ENCODE results near the gene BRDT. TPM values are rescaled to one million over a fixed set of nuclear protein-coding genes. Genes with fewer than 3 reads are reported as not detected.

The BRDT gene
- total RNA-seq, 1 donor from 2014 or later: not detected

DNA sequence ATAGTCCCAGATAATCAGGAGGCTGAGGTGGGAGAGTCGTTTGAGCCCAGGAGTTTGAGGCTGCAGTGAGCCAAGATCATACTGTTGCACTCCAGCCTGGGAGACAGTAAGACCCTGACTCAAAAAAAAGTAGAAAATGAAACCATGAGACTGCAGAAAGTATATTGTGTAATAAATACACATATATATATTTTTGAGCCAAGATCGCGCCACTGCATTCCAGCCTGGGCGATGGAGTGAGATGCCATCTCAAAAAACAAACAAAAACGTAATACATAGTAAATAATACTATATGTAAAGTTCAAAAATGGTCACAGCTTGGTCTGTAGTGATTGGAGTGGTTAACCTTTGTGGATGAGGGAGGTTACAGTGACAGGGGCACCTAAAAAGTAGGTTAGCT is 9.7 kb downstream of the BRDT start:
- Histone ChIP-seq H3K27ac (ENCODE audit: low read depth, low read length) (no peak overlapping the region), H3K4me2 (ENCODE audit: low read length) (no peak overlapping the region), H3K9me3 (ENCODE audit: insufficient read depth, low read depth, low read length) (no peaks in the 10 kb centered on the region), H3K79me2 (ENCODE audit: insufficient read depth, low read length) (no peaks in the 10 kb centered on the region), H3K27me3 (ENCODE audit: insufficient read depth, low read length) (no peaks in the 10 kb centered on the region), H3K9ac (ENCODE audit: low read length) (no peak overlapping the region), H3K4me3 (ENCODE audit: insufficient read depth, low read depth, low read length) (no peak overlapping the region), H2AFZ (ENCODE audit: low read depth, low read length) (no peak overlapping the region), H3K36me3 (ENCODE audit: insufficient read depth, low read length) (no peaks in the 10 kb centered on the region), H4K20me1 (ENCODE audit: insufficient read depth, low read length) (no peaks in the 10 kb centered on the region), H3K4me1 (ENCODE audit: insufficient read depth, low read length) (no peaks in the 10 kb centered on the region)
- FAIRE-seq: no peak
- TF ChIP-seq, protein P1, sequence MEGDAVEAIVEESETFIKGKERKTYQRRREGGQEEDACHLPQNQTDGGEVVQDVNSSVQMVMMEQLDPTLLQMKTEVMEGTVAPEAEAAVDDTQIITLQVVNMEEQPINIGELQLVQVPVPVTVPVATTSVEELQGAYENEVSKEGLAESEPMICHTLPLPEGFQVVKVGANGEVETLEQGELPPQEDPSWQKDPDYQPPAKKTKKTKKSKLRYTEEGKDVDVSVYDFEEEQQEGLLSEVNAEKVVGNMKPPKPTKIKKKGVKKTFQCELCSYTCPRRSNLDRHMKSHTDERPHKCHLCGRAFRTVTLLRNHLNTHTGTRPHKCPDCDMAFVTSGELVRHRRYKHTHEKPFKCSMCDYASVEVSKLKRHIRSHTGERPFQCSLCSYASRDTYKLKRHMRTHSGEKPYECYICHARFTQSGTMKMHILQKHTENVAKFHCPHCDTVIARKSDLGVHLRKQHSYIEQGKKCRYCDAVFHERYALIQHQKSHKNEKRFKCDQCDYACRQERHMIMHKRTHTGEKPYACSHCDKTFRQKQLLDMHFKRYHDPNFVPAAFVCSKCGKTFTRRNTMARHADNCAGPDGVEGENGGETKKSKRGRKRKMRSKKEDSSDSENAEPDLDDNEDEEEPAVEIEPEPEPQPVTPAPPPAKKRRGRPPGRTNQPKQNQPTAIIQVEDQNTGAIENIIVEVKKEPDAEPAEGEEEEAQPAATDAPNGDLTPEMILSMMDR (IDR thresholded peaks at IDR 0.05; ENCODE audit: insufficient read depth, low read depth, low read length): no peak
- TF ChIP-seq EZH2 (IDR thresholded peaks at IDR 0.05; ENCODE audit: insufficient read depth, low read length): no peak
- Mint-ChIP-seq H3K27ac (ENCODE audit: unreplicated experiment) (no peak overlapping the region), H3K27me3 (ENCODE audit: low read depth, unreplicated experiment) (no peaks in the 10 kb centered on the region), H3K4me1 (ENCODE audit: low read depth, unreplicated experiment) (no peaks in the 10 kb centered on the region), H3K36me3 (ENCODE audit: low read depth, unreplicated experiment) (no peaks in the 10 kb centered on the region), H3K9me3 (ENCODE audit: unreplicated experiment) (no peaks in the 10 kb centered on the region), H3K4me3 (ENCODE audit: unreplicated experiment) (no peak overlapping the region)
- no peak for DNase-seq (ENCODE audit: low read depth)

GRCh38 chr1:91968334-91968733 is 19.1 kb downstream of the BRDT start:
- Histone ChIP-seq H3K4me2 (ENCODE audit: low read length) (no peak overlapping the region), H4K20me1 (ENCODE audit: insufficient read depth, low read length) (no peaks in the 10 kb centered on the region), H3K27ac (ENCODE audit: low read depth, low read length) (no peak overlapping the region), H3K79me2 (ENCODE audit: insufficient read depth, low read length) (no peaks in the 10 kb centered on the region), H3K4me3 (ENCODE audit: insufficient read depth, low read depth, low read length) (no peak overlapping the region), H3K9me3 (ENCODE audit: insufficient read depth, low read depth, low read length) (no peaks in the 10 kb centered on the region), H3K27me3 (ENCODE audit: insufficient read depth, low read length) (no peaks in the 10 kb centered on the region), H3K36me3 (ENCODE audit: insufficient read depth, low read length) (no peaks in the 10 kb centered on the region), H2AFZ (ENCODE audit: low read depth, low read length) (no peak overlapping the region), H3K9ac (ENCODE audit: low read length) (no peak overlapping the region), H3K4me1 (ENCODE audit: insufficient read depth, low read length) (no peaks in the 10 kb centered on the region)
- peak; percentile 26 for FAIRE-seq
- H3K36me3 Mint-ChIP-seq (ENCODE audit: low read depth, unreplicated experiment): no peaks in the 10 kb centered on the region
- no peaks in the 10 kb centered on the region for H3K4me1 Mint-ChIP-seq (ENCODE audit: low read depth, unreplicated experiment)
- H3K27ac Mint-ChIP-seq (ENCODE audit: unreplicated experiment): no peak overlapping the region
- TF ChIP-seq, protein P1 (IDR thresholded peaks at IDR 0.05; ENCODE audit: insufficient read depth, low read depth, low read length): no peak
- no peak for TF ChIP-seq EZH2 (IDR thresholded peaks at IDR 0.05; ENCODE audit: insufficient read depth, low read length)
- H3K4me3 Mint-ChIP-seq (ENCODE audit: unreplicated experiment): no peak overlapping the region
- H3K27me3 Mint-ChIP-seq (ENCODE audit: low read depth, unreplicated experiment): no peaks in the 10 kb centered on the region
- no peaks in the 10 kb centered on the region for H3K9me3 Mint-ChIP-seq (ENCODE audit: unreplicated experiment)
- DNase-seq (ENCODE audit: low read depth): no peak

DNA sequence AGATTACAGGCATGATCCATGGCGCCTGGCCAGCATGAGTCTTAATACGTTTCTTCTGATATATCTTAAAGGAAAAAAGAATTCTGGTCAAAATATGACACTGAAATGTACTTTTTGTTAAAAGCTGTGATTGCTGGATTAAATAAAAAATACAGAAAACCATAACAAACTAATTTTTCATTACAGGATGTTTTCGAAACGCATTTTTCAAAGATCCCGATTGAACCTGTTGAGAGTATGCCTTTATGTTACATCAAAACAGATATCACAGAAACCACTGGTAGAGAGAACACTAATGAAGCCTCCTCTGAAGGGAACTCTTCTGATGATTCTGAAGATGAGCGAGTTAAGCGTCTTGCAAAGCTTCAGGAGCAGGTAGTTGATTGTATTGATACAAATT is 30.2 kb downstream of the BRDT start:
- Histone ChIP-seq H3K36me3 (ENCODE audit: insufficient read depth, low read length) (no peaks in the 10 kb centered on the region), H2AFZ (ENCODE audit: low read depth, low read length) (no peak overlapping the region), H3K79me2 (ENCODE audit: insufficient read depth, low read length) (no peaks in the 10 kb centered on the region), H3K4me3 (ENCODE audit: insufficient read depth, low read depth, low read length) (no peak overlapping the region), H3K9me3 (ENCODE audit: insufficient read depth, low read depth, low read length) (no peaks in the 10 kb centered on the region), H3K4me1 (ENCODE audit: insufficient read depth, low read length) (no peaks in the 10 kb centered on the region), H3K27me3 (ENCODE audit: insufficient read depth, low read length) (no peaks in the 10 kb centered on the region), H3K4me2 (ENCODE audit: low read length) (no peak overlapping the region), H4K20me1 (ENCODE audit: insufficient read depth, low read length) (no peaks in the 10 kb centered on the region), H3K27ac (ENCODE audit: low read depth, low read length) (no peak overlapping the region), H3K9ac (ENCODE audit: low read length) (no peak overlapping the region)
- FAIRE-seq (no peak), DNase-seq (ENCODE audit: low read depth) (no peak)
- Mint-ChIP-seq H3K4me3 (ENCODE audit: unreplicated experiment) (no peak overlapping the region), H3K36me3 (ENCODE audit: low read depth, unreplicated experiment) (no peaks in the 10 kb centered on the region), H3K27me3 (ENCODE audit: low read depth, unreplicated experiment) (no peaks in the 10 kb centered on the region), H3K27ac (ENCODE audit: unreplicated experiment) (no peak overlapping the region), H3K4me1 (ENCODE audit: low read depth, unreplicated experiment) (no peaks in the 10 kb centered on the region), H3K9me3 (ENCODE audit: unreplicated experiment) (no peaks in the 10 kb centered on the region)
- TF ChIP-seq EZH2 (IDR thresholded peaks at IDR 0.05; ENCODE audit: insufficient read depth, low read length): no peak
- TF ChIP-seq, protein P1 (IDR thresholded peaks at IDR 0.05; ENCODE audit: insufficient read depth, low read depth, low read length): no peak

Measured in astrocyte (in vitro differentiated cells and primary cell).